ENCODE results near the gene MUC2.

Gene MUC2

DNA sequence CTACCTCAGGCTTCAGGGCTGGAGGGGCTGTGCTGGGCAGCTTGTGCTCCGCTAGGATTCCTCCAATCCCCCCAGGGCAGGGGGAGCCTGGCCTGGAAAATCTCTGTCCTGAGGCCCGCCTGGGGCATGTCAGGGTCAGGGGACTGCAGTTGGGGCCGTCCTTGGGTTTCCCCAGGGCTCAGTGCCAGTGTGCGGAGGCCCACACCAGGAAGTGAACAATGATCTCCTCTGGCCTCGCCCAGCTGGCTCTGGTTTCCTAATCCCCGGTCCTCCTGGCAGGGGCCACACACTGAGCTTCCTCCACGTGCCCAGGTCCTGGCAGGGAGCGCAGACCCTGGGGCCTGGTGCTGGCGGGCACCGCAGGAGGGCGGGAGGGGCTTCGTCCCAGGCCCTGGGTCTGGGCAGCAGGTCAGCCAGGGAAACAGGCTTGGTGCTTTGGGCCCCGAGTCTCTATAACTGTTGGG, 1.4 kb upstream of the MUC2 start:
- DNase-seq: peak; percentile 47

DNA sequence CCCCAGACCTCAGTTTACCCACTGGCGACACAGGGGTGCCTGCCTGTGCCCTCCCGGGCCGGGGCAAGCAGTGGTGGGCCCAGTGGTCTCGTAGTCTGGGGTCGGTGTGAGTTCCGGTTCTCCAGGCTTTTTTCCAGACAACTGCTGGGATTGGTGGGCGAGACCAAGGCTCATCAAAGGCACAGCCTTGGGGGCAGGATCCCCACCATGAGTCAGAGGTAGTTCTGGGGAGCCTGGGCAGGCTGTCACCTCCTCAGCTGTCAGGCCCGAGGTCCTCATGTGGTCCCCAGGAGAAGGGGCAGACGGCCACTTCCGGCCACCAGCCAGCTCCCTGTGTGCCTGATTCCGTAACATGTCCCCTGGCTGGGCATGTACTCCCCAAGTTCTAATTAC, 827 bp upstream of the MUC2 start:
- DNase-seq: no peak

DNA sequence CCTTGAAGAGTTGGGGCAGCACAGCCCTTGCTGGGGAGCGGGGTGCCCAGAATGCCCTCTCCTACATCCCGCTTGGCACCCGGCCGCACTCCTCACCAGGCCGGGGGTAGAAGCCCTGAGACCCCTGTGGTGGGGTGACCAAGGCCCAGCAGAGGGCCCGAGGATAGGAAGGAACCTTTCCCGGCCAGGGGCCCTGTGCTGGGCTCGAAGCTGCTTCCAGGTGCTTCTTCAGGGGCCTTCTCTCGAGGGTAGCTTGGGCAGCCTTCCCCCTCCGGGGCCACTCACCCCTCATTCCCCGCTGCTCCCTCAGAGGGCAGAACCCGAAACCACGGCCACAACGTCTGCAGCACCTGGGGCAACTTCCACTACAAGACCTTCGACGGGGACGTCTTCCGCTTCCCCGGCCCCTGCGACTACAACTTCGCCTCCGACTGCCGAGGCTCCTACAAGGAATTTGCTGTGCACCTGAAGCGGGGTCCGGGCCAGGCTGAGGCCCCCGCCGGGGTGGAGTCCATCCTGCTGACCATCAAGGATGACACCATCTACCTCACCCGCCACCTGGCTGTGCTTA, 752 bp downstream of the MUC2 start:
- DNase-seq: no peak

DNA sequence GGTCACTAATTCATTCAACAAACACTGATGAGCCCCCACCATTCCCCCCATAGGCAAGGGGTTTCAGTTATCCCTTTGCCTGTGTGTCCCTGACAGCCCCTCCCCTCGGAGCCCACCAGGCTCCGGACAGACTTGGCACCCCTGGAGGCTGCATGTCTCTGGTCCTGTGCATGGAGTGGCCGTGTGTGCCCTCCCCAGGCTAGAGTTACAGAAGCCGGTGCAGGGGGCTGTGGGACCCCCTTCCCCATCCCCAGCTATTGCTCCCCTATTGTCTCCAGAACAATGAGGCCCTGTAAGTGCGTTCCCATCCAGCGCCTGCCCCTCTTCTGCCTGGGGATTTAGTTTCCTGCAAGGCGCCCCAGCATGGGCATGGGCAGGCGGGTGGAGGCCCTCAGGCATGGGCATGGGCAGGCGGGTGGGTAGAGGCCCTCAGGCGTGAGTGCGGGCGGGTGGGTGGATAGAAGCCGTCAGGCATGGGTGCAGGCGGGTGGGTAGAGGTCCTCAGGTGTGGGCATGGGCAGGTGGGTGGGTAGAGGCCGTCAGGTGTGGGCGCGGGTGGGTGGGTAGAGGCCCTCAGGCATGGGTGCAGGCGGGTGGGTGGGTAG, 1.5 kb downstream of the MUC2 start:
- DNase-seq: no peak

DNA sequence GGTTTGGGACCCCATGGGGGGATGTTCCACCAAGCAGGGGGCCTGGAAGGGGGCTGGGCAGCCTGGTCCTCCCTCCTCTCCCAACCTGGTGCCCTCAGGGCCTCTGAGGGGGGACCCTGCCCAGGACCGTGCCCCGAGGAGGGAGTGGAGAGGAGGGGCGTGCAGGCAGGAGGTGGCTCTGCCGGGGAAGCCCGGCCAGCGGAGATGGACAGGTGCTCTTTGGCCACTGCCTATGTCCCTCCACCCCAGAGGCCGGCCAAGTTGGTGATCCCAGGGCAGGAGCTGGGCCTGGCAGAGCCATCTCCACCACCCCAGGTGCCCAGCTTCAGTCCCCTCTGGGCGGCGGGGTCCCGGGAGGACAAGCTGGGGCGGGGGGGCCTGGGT, 2.4 kb downstream of the MUC2 start:
- DNase-seq: no peak

DNA sequence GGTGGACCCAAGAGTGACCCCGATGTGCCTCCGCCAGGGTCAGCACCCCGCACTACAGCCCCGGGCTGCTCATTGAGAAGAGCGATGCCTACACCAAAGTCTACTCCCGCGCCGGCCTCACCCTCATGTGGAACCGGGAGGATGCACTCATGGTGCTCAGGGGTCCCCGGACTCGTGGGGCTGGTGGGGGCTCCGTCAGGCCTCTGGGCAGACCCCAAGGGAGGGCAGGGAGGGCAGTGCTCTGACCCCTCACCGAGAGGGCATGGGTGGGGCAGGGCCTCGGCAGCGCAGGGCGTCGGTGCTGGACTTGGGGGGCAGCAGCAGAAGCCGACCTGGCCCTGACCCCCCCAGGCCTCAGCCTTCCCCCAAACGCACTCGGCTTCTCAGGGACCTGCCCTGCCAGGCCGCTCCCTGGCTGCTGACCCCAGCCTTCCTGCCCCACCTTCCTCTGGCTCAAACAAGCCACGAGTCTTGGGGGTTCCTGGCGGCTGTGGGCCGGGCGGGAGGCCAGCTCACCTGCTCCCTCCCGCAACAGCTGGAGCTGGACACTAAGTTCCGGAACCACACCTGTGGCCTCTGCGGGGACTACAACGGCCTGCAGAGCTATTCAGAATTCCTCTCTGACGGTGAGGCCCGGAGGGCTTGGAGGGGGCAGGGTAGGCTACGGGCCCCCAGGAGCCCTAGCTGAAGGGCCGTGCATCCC, 2.9 kb downstream of the MUC2 start:
- no peak for DNase-seq

DNA sequence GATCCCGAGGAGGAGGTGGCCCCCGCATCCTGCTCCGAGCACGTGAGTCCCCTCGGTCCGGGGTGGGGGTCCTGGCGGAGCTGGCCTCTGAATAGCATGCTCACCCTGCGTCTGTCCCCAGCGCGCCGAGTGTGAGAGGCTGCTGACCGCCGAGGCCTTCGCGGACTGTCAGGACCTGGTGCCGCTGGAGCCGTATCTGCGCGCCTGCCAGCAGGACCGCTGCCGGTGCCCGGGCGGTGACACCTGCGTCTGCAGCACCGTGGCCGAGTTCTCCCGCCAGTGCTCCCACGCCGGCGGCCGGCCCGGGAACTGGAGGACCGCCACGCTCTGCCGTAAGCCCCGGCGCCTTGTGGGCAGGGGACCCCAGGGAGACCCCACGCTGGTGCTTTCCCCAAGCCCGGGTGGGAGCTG, 3.5 kb downstream of the MUC2 start:
- no peak for DNase-seq

DNA sequence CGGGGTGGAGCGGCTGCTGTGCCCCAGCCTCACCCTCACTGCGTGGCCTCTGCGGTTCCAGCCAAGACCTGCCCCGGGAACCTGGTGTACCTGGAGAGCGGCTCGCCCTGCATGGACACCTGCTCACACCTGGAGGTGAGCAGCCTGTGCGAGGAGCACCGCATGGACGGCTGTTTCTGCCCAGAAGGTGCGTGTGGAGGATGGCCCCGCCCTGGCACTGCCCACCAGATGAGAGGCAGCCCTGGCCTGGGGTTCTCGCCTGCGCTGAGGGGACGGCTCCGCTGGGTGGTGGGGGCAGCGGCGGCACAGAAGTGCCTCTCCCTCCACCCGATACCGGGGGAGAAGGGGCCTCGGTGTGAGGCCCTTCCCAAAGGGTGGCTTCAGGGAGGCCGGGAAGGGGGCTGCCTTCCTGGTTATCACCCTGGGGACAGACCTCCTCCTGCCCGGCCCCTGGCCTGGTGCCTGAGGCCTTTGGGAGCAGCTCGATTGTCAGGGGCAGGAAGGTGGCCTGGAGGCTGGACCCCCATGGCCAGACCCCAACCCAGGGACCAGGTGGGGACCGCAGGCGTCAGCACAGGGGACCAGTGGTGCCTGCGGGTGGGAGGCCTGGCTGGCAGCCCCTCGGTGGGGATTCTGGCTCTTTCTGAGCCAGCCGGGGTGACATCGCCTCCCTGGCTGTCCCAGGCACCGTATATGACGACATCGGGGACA, 7.1 kb downstream of the MUC2 start:
- no peak for DNase-seq

DNA sequence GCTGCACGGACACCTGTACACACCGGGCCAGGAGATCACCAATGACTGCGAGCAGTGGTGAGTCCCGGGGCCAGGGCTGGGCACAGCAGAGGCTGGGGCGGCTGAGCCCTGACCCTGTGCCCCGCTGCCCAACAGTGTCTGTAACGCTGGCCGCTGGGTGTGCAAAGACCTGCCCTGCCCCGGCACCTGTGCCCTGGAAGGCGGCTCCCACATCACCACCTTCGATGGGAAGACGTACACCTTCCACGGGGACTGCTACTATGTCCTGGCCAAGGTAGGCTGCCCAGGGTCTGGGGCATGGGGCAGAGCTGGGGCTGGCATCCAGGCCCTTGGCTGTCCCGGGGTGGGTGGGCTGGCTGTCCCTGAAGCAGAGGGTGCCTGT, 7.7 kb downstream of the MUC2 start:
- no peak for DNase-seq

DNA sequence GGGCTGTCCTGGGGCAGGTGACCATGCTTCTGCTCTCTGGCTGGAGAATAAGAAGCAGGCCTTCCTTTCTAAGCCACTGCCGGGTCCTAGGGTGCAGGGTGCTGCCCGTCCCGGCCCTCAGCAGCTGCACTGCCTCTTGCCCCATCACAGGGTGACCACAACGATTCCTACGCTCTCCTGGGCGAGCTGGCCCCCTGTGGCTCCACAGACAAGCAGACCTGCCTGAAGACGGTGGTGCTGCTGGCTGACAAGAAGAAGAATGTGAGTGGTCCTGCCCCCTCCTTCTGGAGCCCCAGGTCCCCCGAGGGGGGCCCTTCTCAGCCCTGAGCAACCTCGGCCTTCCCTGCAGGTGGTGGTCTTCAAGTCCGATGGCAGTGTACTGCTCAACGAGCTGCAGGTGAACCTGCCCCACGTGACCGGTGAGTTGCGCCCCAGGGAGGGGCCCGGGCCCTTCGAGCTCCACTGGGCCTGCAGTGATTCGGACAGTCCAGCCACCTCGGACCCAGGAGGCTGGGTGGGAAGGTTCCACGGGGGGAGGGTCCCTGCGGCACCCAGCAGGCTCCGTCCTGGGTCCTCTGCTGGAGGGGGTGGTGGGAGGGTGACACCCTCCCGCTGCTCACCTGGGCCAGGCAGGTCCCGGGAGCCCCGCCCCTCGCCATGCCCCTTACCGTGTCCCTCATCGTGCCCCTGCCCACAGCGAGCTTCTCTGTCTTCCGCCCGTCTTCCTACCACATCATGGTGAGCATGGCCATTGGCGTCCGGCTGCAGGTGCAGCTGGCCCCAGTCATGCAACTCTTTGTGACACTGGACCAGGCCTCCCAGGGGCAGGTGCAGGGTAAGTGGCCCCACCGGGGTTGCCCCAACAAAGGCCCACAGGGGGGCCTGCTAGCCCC, 8.3 kb downstream of the MUC2 start:
- no peak for DNase-seq

DNA sequence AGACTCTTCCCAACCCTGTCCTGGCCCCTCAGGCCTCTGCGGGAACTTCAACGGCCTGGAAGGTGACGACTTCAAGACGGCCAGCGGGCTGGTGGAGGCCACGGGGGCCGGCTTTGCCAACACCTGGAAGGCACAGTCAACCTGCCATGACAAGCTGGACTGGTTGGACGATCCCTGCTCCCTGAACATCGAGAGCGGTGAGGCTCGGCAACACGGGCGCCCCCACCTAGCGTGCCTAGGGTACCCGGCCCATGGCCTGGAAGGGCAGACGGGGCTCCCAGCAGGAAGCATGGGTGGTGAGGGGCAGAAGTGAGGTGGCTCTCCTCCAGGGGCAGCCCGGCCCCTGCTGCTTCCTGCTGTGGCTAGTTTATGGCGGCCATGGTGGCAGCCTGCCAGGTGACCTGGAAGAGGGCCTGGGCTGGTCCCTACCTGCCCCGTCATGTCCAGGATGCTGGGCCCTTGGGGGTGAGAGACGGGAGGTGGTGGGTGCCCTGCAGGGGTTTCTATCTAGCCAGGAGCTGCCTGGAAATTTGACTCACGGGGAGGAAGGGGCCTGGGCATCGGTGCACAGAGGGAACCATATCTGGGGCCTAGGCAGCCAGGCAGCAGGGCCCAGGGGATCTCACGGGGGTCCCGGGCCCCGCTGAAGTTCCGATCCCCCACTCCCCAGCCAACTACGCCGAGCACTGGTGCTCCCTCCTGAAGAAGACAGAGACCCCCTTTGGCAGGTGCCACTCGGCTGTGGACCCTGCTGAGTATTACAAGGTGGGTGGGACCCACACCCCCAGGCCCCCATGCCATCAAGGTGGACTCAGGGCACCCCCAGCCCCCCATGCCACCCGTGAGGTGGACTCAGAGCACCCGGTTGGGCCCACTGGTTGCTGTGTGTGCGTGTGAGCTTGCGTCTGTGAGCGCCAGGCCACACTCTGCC, 9.2 kb downstream of the MUC2 start:
- DNase-seq: no peak

DNA sequence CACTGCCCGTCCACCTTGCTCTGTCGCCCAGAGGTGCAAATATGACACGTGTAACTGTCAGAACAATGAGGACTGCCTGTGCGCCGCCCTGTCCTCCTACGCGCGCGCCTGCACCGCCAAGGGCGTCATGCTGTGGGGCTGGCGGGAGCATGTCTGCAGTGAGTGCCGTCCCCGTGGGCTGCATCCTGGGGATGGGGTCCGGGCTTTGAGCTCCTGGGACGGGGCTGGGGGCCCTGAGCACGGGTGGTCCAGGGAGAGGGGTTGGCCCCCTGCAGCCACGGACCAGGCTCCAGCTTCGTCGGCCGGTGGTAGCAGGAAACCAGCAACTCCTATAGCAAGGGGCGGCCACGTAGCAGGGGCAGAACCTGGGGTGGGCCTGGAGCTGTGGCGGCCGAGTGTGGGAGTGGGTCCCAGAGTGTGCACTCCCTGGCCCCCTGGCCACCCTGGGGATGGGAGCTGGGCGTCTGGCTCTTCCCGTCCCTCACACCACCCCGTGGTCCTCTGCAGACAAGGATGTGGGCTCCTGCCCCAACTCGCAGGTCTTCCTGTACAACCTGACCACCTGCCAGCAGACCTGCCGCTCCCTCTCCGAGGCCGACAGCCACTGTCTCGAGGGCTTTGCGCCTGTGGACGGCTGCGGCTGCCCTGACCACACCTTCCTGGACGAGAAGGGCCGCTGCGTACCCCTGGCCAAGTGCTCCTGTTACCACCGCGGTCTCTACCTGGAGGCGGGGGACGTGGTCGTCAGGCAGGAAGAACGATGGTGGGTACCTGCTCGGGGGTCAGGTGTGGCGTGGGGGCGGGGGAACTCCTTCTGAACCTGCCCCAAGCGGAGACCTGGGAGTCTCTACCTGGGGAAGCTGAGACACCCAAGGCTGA, 10.1 kb downstream of the MUC2 start:
- no peak for DNase-seq

DNA sequence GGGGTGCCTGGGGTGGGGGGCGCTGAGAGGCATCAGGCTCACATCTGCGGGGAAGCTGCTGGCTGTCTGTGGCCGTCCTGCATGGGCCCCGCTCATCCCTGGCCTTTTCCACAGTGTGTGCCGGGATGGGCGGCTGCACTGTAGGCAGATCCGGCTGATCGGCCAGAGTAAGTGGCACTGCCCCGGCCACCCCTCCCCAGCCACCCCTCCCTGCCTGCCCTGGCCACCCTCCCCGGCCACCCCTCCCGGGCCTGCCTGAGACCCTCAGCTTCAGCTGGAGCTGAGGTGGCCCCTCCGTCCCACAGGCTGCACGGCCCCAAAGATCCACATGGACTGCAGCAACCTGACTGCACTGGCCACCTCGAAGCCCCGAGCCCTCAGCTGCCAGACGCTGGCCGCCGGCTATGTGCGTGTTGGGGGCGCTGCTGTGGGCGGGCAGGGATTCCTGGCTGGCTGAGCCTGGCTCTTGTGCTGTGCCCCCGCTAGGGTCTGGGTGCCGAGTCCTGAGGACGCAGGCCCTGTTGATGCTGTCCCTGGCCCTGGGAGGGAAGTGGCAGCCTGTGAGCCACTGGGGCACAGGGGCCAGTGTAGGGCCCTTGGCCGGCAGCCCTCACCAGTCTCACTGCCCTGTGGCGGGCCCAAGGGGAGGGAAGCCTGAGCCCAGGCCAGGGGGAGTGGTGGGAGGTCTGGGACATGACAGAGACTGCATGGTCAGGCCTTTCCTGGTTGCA, 10.9 kb downstream of the MUC2 start:
- no peak for DNase-seq

DNA sequence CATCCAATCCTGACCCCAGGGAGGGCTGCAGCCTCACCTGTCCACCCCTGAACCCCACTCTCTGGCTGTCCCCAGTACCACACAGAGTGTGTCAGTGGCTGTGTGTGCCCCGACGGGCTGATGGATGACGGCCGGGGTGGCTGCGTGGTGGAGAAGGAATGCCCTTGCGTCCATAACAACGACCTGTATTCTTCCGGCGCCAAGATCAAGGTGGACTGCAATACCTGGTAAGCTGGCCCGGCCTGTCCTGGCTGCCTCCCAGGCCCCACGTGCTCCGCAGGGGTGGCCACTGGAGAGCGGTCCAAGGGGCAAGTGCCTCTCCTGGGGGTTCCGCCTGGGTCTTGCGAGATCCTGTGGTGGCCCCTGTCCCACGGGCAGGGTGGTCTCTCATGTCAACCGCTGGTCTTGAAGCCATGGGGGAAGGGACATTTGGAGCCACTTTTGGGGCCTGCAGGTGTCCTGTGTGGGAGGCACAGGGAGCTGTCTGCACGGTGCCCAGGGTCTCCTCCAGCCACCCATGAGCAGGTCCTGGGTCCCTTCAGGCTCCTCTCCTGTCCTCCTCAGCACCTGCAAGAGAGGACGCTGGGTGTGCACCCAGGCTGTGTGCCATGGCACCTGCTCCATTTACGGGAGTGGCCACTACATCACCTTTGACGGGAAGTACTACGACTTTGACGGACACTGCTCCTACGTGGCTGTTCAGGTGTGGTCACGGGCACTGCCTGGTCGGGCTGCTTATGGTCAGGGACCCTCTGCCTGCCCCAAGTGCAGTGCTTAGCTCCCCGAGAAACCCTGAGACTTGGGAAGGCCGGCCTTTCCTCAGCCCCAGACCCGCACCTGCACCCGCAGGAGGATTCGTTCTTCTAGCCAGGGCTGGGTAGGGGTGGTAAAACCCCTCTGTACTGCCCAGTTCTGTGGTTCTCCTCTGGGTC, 11.8 kb downstream of the MUC2 start:
- no peak for DNase-seq

DNA sequence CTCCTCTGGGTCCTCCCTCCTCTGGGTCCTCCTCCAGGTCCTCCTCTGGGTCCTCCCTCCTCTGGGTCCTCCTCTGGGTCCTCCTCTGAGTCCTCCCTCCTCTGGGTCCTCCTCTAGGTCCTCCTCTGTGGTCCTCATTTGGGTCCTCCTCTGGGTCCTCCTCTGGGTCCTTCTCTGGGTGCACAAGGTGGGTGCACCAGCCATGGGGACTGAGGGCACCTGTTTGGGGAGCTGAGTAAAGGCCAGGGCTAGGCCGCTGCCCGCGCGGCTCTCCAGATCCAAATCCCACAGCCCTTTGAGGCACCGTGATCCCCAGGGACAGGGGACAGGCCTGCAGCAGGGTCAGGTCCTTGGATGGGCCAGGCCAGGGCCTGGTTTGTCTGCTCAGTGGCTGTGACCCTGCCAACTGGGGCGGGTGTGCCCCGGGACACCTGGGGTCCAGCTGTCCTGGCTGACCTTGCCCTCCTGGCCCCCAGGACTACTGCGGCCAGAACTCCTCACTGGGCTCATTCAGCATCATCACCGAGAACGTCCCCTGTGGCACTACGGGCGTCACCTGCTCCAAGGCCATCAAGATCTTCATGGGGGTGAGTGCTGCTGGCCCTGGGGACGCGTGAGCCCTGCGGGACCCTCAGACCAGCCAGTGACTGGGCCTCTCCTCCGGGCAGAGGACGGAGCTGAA, 12.7 kb downstream of the MUC2 start:
- DNase-seq: no peak

DNA sequence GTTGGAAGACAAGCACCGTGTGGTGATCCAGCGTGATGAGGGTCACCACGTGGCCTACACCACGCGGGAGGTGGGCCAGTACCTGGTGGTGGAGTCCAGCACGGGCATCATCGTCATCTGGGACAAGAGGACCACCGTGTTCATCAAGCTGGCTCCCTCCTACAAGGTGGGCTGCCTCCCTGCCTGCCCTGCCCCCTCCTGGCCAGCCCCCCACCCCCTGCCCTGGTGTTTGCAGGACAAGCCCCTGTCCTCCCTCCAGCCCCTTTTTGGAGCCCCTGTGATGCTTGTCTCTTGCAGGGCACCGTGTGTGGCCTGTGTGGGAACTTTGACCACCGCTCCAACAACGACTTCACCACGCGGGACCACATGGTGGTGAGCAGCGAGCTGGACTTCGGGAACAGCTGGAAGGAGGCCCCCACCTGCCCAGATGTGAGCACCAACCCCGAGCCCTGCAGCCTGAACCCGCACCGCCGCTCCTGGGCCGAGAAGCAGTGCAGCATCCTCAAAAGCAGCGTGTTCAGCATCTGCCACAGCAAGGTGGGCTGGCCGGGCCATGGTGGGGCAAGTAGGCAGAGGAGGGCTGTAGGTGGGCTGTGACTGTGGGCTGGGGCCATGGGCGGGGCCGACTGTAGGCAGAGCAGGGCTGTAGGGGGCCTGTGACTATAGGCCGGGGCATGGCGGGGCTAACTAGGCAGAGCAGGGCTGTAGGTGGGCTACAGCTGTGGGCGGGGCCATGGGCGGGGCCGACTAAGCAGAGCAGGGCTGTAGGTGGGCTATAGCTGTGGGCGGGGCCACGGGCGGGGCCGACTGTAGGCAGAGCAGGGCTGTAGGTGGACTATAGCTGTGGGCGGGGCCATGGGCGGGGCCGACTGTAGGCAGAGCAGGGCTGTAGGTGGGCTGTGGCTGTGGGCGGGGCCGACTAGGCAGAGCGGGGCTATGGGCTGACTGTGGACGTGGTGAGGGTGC, 13.6 kb downstream of the MUC2 start:
- no peak for DNase-seq

All from MV-4-11 (cell line).